B cell (primary cell): ENCODE measurements around the gene TMEM81.

Experiments used
- EZH2 ChIP-seq: IDR thresholded peaks from 2 replicates; pipeline ENCODE4 v1.6.1; 2012; ENCODE audit warnings: borderline replicate concordance, low read depth, mild to moderate bottlenecking, moderate library complexity, low read length; ENCODE audit not compliant: insufficient read depth, poor library complexity, severe bottlenecking
- TF ChIP-seq, protein P1 (sequence below): fragments of 200-600 bp; IDR thresholded peaks from one replicate; pipeline ENCODE4 v1.8.0; 2022; ENCODE audit warnings: antibody characterized with exemption, mild to moderate bottlenecking

- TF ChIP-seq, protein P1, sequence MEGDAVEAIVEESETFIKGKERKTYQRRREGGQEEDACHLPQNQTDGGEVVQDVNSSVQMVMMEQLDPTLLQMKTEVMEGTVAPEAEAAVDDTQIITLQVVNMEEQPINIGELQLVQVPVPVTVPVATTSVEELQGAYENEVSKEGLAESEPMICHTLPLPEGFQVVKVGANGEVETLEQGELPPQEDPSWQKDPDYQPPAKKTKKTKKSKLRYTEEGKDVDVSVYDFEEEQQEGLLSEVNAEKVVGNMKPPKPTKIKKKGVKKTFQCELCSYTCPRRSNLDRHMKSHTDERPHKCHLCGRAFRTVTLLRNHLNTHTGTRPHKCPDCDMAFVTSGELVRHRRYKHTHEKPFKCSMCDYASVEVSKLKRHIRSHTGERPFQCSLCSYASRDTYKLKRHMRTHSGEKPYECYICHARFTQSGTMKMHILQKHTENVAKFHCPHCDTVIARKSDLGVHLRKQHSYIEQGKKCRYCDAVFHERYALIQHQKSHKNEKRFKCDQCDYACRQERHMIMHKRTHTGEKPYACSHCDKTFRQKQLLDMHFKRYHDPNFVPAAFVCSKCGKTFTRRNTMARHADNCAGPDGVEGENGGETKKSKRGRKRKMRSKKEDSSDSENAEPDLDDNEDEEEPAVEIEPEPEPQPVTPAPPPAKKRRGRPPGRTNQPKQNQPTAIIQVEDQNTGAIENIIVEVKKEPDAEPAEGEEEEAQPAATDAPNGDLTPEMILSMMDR: no peak
- TF ChIP-seq EZH2: no peak
Observed at GRCh38 chr1:205082431-205082830, 1.8 kb downstream of the TMEM81 start.
